Activated CD8-positive, alpha-beta memory T cell treated with anti-CD3 and anti-CD28 coated beads, Interleukin-2, amount 50 U/mL, for 1 hour (primary cell): ENCODE data around the gene GCNT3.

Source experiments
- DNase-seq: peaks from one replicate; pipeline ENCODE4 v3.0.0-alpha.2; 2020; ENCODE audit errors: extremely low read depth

The GCNT3 gene

GRCh38 chr15:59611276-59612260 lies at the start of gene GCNT3:
GCNT3 (plus strand) TSS chr15:59611783; CDS start chr15:59618239, 6,456 bp downstream.
- DNase-seq, result no peak

GRCh38 chr15:59562448-59563186 lies 49.0 kb upstream of the GCNT3 start:
- DNase-seq, result no peak

GRCh38 chr15:59565299-59565698 lies 46.3 kb upstream of the GCNT3 start:
- DNase-seq, result no peak

- no peak for DNase-seq
Observed at GRCh38 chr15:59567324-59567723, 44.3 kb upstream of the GCNT3 start.

- no peak for DNase-seq
Observed at GRCh38 chr15:59569477-59569876, 42.1 kb upstream of the GCNT3 start.

GRCh38 chr15:59570315-59570714 lies 41.3 kb upstream of the GCNT3 start:
- DNase-seq, result no peak

- no peak for DNase-seq
Observed at GRCh38 chr15:59571606-59572005, 40.0 kb upstream of the GCNT3 start.

- DNase-seq, result no peak
Observed at GRCh38 chr15:59583088-59583487, 28.5 kb upstream of the GCNT3 start.

- DNase-seq, result no peak
Observed at GRCh38 chr15:59587085-59587826, 24.3 kb upstream of the GCNT3 start.

- DNase-seq, result no peak
Observed at GRCh38 chr15:59590027-59590426, 21.6 kb upstream of the GCNT3 start.

- no peak for DNase-seq
Observed at GRCh38 chr15:59591356-59591755, 20.2 kb upstream of the GCNT3 start.

- DNase-seq, result no peak
Observed at GRCh38 chr15:59594493-59594942, 17.1 kb upstream of the GCNT3 start.

GRCh38 chr15:59594991-59595390 lies 16.6 kb upstream of the GCNT3 start:
- no peak for DNase-seq

GRCh38 chr15:59595434-59595915 lies 16.1 kb upstream of the GCNT3 start:
- DNase-seq, result no peak

- DNase-seq, result no peak
Observed at GRCh38 chr15:59596640-59597039, 14.9 kb upstream of the GCNT3 start.

GRCh38 chr15:59598461-59598860 lies 13.1 kb upstream of the GCNT3 start:
- no peak for DNase-seq

- no peak for DNase-seq
Observed at GRCh38 chr15:59605994-59606393, 5.6 kb upstream of the GCNT3 start.

GRCh38 chr15:59609730-59610712 lies 1.6 kb upstream of the GCNT3 start:
- DNase-seq, result no peak

- no peak for DNase-seq
Observed at GRCh38 chr15:59614153-59614552, 2.6 kb downstream of the GCNT3 start.

- no peak for DNase-seq
Observed at GRCh38 chr15:59615661-59616060, 4.1 kb downstream of the GCNT3 start.

GRCh38 chr15:59616379-59616778 lies 4.8 kb downstream of the GCNT3 start:
- DNase-seq, result no peak
